Astrocyte of the spinal cord (primary cell): Measurements from ENCODE around the gene XKRX.

Experiments
- DNase-seq: peaks from one replicate; pipeline ENCODE4 v3.0.0; 2011; ENCODE audit warnings: low read depth, low spot score
- H3K4me3 ChIP-seq: 2 replicates; pipeline ENCODE4 v1.5.1; 2011; ENCODE audit warnings: low read depth, mild to moderate bottlenecking, low read length, moderate library complexity
- in situ Hi-C: cut with HindIII; loops from 2 replicates; pipeline ENCODE4 v1.10.0; 2017; ENCODE audit warnings: low sequenced_read_pairs
- TF ChIP-seq, protein P1 (sequence below): IDR thresholded peaks from 2 replicates; pipeline ENCODE4 v1.5.1; 2012; ENCODE audit warnings: low read depth, mild to moderate bottlenecking, low read length, inconsistent platforms

XKRX gene

DNA sequence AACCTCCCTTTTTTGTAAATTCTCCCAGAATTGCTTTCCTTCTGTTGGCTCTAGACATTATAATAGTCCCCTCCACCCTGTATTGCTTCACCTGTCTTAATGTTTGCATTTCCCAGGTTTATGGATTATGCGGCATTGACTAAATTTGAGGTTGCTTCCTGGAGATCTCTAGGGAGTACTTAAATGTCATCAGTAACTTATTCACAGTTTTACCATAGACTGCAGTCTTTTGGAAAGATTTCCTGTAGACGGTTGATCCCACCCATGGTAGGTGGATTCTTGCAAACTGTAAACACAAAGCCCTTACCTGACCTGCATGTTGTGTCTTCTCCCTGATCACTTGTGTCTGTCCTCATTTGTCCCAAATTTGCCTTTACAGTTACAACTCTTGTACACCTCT, 48.3 kb downstream of the XKRX start:
- TF ChIP-seq, protein P1, sequence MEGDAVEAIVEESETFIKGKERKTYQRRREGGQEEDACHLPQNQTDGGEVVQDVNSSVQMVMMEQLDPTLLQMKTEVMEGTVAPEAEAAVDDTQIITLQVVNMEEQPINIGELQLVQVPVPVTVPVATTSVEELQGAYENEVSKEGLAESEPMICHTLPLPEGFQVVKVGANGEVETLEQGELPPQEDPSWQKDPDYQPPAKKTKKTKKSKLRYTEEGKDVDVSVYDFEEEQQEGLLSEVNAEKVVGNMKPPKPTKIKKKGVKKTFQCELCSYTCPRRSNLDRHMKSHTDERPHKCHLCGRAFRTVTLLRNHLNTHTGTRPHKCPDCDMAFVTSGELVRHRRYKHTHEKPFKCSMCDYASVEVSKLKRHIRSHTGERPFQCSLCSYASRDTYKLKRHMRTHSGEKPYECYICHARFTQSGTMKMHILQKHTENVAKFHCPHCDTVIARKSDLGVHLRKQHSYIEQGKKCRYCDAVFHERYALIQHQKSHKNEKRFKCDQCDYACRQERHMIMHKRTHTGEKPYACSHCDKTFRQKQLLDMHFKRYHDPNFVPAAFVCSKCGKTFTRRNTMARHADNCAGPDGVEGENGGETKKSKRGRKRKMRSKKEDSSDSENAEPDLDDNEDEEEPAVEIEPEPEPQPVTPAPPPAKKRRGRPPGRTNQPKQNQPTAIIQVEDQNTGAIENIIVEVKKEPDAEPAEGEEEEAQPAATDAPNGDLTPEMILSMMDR, result no peak
- in situ Hi-C loops, result no loop called here
- DNase-seq, result no peak
- no peak overlapping the region for H3K4me3 ChIP-seq

DNA sequence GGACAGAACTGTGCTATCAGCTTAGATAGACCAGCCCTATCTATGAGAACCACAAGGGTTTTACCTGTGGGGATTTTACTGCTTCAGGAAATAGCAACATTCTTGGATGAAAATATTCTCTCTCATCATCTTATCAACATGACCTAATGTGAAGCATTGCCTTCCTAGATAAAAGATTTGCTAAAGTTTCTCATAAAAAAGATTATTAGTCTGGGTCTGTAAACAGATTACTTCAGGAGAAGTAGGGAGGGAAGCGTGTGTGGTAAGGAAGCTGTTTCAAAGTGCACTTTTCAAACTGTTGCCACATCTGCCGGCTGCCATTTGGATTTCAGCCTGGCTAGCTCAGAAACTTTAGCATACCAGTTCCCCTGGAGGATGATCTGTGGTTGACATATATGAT, 54.4 kb downstream of the XKRX start, which contains the start of gene NOX1:
Gene NOX1, minus strand, starts transcription at position 35 of the 400 bp plus-strand sequence. CDS start 220 bp downstream, outside the sequence.
- DNase-seq, result no peak
- TF ChIP-seq, protein P1, result no peak
- no peak within 1 kb of the TSS for H3K4me3 ChIP-seq
- in situ Hi-C loops, result no loop called here

DNA sequence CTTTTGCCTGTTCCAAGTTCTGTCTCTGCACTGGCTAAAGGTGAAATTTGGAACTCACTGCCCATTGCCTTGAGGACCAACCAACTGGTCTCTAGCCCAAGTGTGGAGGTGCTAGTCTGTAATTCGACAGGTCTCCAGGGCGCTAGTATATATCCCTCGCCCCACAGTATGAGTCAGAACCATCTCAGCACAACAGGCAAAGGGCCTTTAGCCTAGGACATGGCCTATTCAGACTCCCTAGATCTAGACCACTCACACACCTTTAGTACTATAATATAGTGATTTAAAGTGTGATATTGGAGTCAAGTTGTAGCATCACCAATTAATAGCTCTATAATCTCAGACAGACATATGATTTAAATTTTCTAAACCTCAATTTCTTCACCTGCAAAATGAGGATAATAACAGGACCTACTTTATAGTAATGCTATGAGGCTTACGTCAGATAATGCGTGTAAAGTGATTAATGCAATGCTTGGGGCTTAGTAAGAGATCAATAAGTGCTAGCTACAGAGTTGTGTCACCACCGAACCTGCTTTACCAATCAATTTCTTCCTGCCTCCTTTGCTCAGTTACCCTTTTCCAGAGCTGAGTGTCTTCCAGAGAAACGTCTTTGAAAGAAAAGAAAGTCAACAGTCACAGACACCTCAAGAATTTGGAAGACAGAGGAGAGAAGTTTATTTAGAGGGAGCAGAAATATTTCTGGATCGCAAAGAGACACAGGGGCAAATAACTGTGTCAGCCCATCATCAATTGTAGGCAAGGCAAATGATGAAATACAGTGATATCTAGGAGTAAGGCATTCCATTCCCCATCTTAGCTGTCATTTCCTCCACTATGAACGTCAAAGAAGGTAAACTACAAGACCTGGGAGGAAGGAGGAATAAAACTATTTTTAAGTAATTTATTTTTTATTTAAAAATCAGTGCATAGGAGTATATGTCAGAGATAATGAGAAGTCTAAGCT, 56.8 kb downstream of the XKRX start:
- peak; percentile 1 for DNase-seq

DNA sequence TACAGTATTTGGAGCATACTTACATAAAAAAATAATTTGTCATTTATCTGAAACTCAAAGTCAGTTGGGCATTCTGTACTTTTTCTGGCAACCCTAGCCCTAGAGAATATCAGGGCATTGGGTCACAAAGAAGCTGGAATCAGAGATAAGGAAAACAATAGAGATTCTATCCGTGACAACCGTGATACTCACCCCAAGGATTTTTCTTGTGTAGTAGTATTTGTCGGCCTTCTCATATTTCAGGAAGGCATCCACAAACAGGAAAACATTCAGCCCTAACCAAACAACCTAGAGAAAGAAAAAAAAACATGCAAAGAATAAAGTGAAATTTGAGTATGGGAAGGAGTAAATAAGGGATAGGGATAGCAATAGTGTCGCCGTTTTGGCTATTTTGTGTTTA, 58.2 kb downstream of the XKRX start:
- no peak for DNase-seq
- in situ Hi-C loops, result no loop called here
- TF ChIP-seq, protein P1, result no peak
- H3K4me3 ChIP-seq, result no peak overlapping the region

More for the DNA sequence above, 56.8 kb downstream of the XKRX start:
- in situ Hi-C loops, result no loop called here
- no peak overlapping the region for H3K4me3 ChIP-seq
- TF ChIP-seq, protein P1, result no peak

DNA sequence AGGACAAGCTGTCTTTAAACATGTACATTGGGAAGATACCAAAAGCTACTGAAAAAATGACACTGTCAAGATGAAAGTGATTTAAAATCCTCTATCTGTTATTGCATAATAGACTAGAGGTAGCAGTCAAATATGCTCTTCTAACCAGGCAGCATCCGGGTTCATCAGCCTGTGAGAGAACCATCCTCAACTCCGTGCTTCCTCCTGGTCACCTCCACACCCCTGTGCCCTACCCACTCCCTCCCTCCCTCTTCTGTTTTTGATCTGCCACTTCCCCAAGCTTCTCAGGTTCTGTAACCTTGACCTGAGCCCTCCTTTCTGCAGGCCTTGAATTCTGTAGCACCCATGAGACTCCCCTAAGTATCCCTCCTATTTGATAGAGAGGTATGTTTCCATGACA, 60.4 kb downstream of the XKRX start:
- TF ChIP-seq, protein P1, result no peak
- in situ Hi-C loops, result no loop called here
- no peak overlapping the region for H3K4me3 ChIP-seq
- DNase-seq, result no peak

DNA sequence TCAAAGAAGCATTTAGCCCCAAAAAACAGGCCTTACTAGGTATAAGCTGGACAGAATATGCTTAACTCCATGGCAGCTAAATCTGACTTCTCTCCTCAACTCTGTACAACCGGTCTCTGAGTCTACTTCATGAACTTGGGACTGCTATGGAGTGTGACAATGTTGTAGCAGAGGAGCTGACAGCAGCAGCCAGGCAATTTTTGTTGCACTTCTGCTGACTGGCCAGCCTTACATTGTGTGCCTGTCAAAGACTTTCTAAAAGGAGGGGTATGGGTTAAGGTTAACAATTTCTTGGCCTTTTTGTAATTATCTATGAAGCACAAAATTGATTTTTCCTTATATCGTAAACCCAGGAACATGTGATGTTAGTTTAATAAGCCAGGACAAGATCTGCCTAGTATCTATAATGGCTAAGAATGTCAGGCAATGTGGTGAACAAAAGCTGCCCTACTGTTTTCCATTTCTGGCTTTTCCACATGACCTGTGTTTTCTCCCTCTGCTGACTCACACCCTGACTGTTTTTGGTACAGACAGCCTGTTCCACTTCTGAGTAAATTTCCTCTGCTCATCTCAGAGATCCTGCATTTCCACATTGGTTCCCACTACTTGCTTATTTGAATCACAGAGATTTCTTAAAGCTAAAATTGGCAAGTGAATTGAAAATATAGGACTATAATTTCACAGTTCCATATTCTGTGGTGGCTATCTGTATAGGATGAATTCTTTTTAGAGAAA, 63.9 kb downstream of the XKRX start:
- DNase-seq, result peak; percentile 48
- no peak overlapping the region for H3K4me3 ChIP-seq
- in situ Hi-C loops, result no loop called here
- TF ChIP-seq, protein P1, result no peak
